Endothelial cell of umbilical vein (primary cell): Measurements from ENCODE around the gene SPAG9. TPM values are rescaled to one million over a fixed set of nuclear protein-coding genes. Genes with fewer than 3 reads are reported as not detected.

ENCODE experiments used
- BruUV-seq: library from RNA; stranded (reverse); fragments of 400-500 nt; replicated peaks from 2 replicates; lab custom pipeline; 2021; lab: Mats Ljungman, UMichigan
- CTCF ChIA-PET: fragments of 300-600, 350-600 bp; sonication (Branson Sonifier 250); formaldehyde crosslinking; loops from one replicate; lab custom pipeline; 2021; ENCODE audit warnings: antibody characterized with exemption, inconsistent platforms; lab: Charles Lee
- POLR2A ChIA-PET: fragments of 300-600, 350-600 bp; sonication (Branson Sonifier 250); formaldehyde crosslinking; loops from one replicate; lab custom pipeline; 2021; ENCODE audit warnings: antibody characterized with exemption, inconsistent platforms; lab: Charles Lee
- DNase-seq: peaks from one replicate; pipeline ENCODE4 v3.0.0-alpha.2; 2011; ENCODE audit warnings: low read depth, low spot score
- FAIRE-seq: peaks from 2 replicates; lab custom pipeline; 2011; peaks lifted over from hg19 to GRCh38; lab: Jason Lieb, UNC
- H2AFZ ChIP-seq: 2 replicates; pipeline ENCODE4 v1.6.0; 2012; ENCODE audit warnings: low read depth, low read length, control low read depth, inconsistent platforms
- H3K27ac ChIP-seq: 2 replicates; pipeline ENCODE4 v1.5.1; 2011; ENCODE audit warnings: low read depth, mild to moderate bottlenecking, control low read depth, low read length, moderate library complexity; ENCODE audit not compliant: insufficient read depth
- H3K27me3 ChIP-seq, 2 experiments: 2 replicates each; pipeline versions ENCODE4 v1.6.0 to v1.6.1; 2011; ENCODE audit warnings: low read length in 2 of 2, mixed read lengths in 1 of 2; ENCODE audit not compliant: control insufficient read depth in 2 of 2, insufficient read depth in 2 of 2
- H3K36me3 ChIP-seq, 2 experiments: 2 replicates in 1 of 2; 3 replicates in 1 of 2; pipeline ENCODE4 v1.5.1; 2011; ENCODE audit warnings: low read length in 2 of 2, mild to moderate bottlenecking in 1 of 2, moderate library complexity in 1 of 2; ENCODE audit not compliant: control insufficient read depth in 2 of 2, insufficient read depth in 2 of 2; ENCODE audit errors: extremely low read depth in 1 of 2
- H3K4me1 ChIP-seq: 3 replicates; pipeline ENCODE4 v1.5.1; 2011; ENCODE audit warnings: mild to moderate bottlenecking, low read length; ENCODE audit not compliant: control insufficient read depth, insufficient read depth; ENCODE audit errors: extremely low read depth
- H3K4me2 ChIP-seq: 2 replicates; pipeline ENCODE4 v1.6.1; 2011; ENCODE audit warnings: low read length, control low read depth, mixed read lengths; ENCODE audit not compliant: insufficient read depth
- H3K4me3 ChIP-seq, 3 experiments: fragments of 200-600 bp in 1 of 3; sonication (generic), shearing (Covaris generic) in 1 of 3; replicated peaks in 1 of 3; 2 replicates each; pipeline ENCODE4 v1.5.1; 2011 to 2016; ENCODE audit warnings: control low read depth in 3 of 3, low read length in 3 of 3, mild to moderate bottlenecking in 2 of 3, inconsistent platforms in 1 of 3, low read depth in 1 of 3, moderate library complexity in 1 of 3; ENCODE audit not compliant: insufficient read depth in 1 of 3
- H3K79me2 ChIP-seq: 2 replicates; pipeline ENCODE4 v1.6.0; 2012; ENCODE audit warnings: low read length, inconsistent platforms; ENCODE audit not compliant: control insufficient read depth, insufficient read depth
- H3K9ac ChIP-seq: replicated peaks from 2 replicates; pipeline ENCODE3; 2011; ENCODE audit warnings: low read length, control low read depth; ENCODE audit not compliant: insufficient read depth; ENCODE audit errors: extremely low read depth
- H3K9me1 ChIP-seq: replicated peaks from 3 replicates; pipeline ENCODE4 v1.6.0; 2011; ENCODE audit warnings: mild to moderate bottlenecking, low read length; ENCODE audit not compliant: control insufficient read depth, insufficient read depth; ENCODE audit errors: extremely low read depth
- H3K9me3 ChIP-seq: replicated peaks from 2 replicates; pipeline ENCODE4 v1.5.1; 2012; ENCODE audit warnings: low read length, inconsistent platforms; ENCODE audit not compliant: control insufficient read depth, insufficient read depth
- H4K20me1 ChIP-seq: replicated peaks from 2 replicates; pipeline ENCODE3; 2011; ENCODE audit warnings: mild to moderate bottlenecking, low read length; ENCODE audit not compliant: control insufficient read depth, insufficient read depth; ENCODE audit errors: extremely low read depth
- EZH2 ChIP-seq: IDR thresholded peaks from 2 replicates; pipeline ENCODE4 v1.6.1; 2012; ENCODE audit warnings: borderline replicate concordance, low read depth, mild to moderate bottlenecking, moderate library complexity, low read length, inconsistent platforms; ENCODE audit not compliant: severe bottlenecking
- FOS ChIP-seq: IDR thresholded peaks from 2 replicates; pipeline ENCODE4 v1.6.1; 2011; ENCODE audit warnings: mild to moderate bottlenecking, low read length, moderate library complexity, borderline replicate concordance; ENCODE audit not compliant: insufficient read depth
- GATA2 ChIP-seq: IDR thresholded peaks from 2 replicates; pipeline ENCODE4 v1.7.0; 2011; ENCODE audit warnings: low read depth, mild to moderate bottlenecking, moderate library complexity, mixed read lengths, low read length; ENCODE audit not compliant: insufficient read length, insufficient read depth
- JUN ChIP-seq: IDR thresholded peaks from 2 replicates; pipeline ENCODE4 v1.6.1; 2011; ENCODE audit warnings: borderline replicate concordance, low read depth; ENCODE audit not compliant: insufficient read length, insufficient read depth
- MAX ChIP-seq: IDR thresholded peaks from 2 replicates; pipeline ENCODE4 v1.6.1; 2011; ENCODE audit not compliant: insufficient read depth, insufficient read length
- MYC ChIP-seq: IDR thresholded peaks from one replicate; pipeline ENCODE4 v1.6.1; 2011; ENCODE audit warnings: mild to moderate bottlenecking, low read depth, low read length
- POLR2A ChIP-seq: IDR thresholded peaks from 2 replicates; pipeline ENCODE4 v1.6.1; 2012; ENCODE audit warnings: low read depth, mild to moderate bottlenecking, control low read depth, low read length
- POLR2AphosphoS5 ChIP-seq: IDR thresholded peaks from 2 replicates; pipeline ENCODE4 v1.6.1; 2012; ENCODE audit warnings: low read depth, mild to moderate bottlenecking, control low read depth, low read length, moderate library complexity; ENCODE audit not compliant: insufficient read depth
- dilution Hi-C: fragments of 300-500 bp; cut with MboI; formaldehyde crosslinking; loops from one replicate; pipeline ENCODE4 v1.15.0; 2019; ENCODE audit warnings: low sequenced_read_pairs; ENCODE audit not compliant: extremely low pct_ligation_motif_present
- intact Hi-C: fragments of 100-400 bp; cut with micrococcal nuclease; formaldehyde crosslinking; loops from one replicate; pipeline ENCODE4 v1.10.0; 2022
- polyA plus RNA-seq, 4 experiments: library from polyadenylated mRNA; depleted of rRNA in 3 of 4; stranded (reverse) in 3 of 4; unstranded in 1 of 4; fragments of >200 nt; gene quantifications; 2 replicates each; pipeline versions ENCODE4 v1.2.1 to v1.2.3, GENCODE V29; 2011 to 2012; ENCODE audit warnings: missing spikeins in 1 of 4
- total RNA-seq: library from RNA; stranded (reverse); gene quantifications from 2 replicates; pipeline ENCODE4 v1.2.3, GENCODE V29; 2021
- TF ChIP-seq, protein P1 (sequence below), 2 donors: IDR thresholded peaks; 1 replicate in 1 of 2; 2 replicates in 1 of 2; pipeline ENCODE4 v1.5.1; 2011; ENCODE audit warnings: low read length in 2 of 2, mild to moderate bottlenecking in 2 of 2, moderate library complexity in 2 of 2, control low read depth in 1 of 2, inconsistent platforms in 1 of 2, low read depth in 1 of 2; ENCODE audit not compliant: insufficient read depth in 1 of 2; ENCODE audit errors: extremely low read depth in 1 of 2

SPAG9 gene
- total and polyA plus RNA-seq, 2 donors (not counting 3 experiments of a cell fraction or from before 2014, with no cell fraction given) = 16.5 to 75.0 TPM

GRCh38 chr17:51032850-51033249, 87.8 kb downstream of the SPAG9 start:
- dilution Hi-C loops (no loop called here), intact Hi-C loops (no loop called here)
- no peaks in the 10 kb centered on the region for H3K9me1 ChIP-seq
- no peak overlapping the region for H3K9ac ChIP-seq
- CTCF ChIA-PET = interaction anchor here (1.1 to 2.1 kb wide), 2 partner anchors 15 to 24 kb away, joined by 3 to 7 read pairs; no protein-coding TSS in a partner anchor
- no peak overlapping the region for H3K27ac ChIP-seq
- peaks cover 3% of the 10 kb centered on the region for H3K4me1 ChIP-seq
- POLR2A ChIA-PET = interaction anchor here (0.6 kb wide), 1 partner anchor 12 kb away, joined by 3 read pairs; no protein-coding TSS in a partner anchor
- no peaks in the 10 kb centered on the region for H3K27me3 ChIP-seq
- H2AFZ ChIP-seq = no peak overlapping the region
- FAIRE-seq (no peak), DNase-seq (no peak)
- H3K4me2 ChIP-seq = no peak overlapping the region
- H3K36me3 ChIP-seq = no peaks in the 10 kb centered on the region
- TF ChIP-seq MYC = no peak
- no peak for TF ChIP-seq FOS
- no peak for TF ChIP-seq GATA2
- TF ChIP-seq JUN = no peak
- no peak for TF ChIP-seq EZH2
- no peak for TF ChIP-seq POLR2A
- TF ChIP-seq, protein P1, sequence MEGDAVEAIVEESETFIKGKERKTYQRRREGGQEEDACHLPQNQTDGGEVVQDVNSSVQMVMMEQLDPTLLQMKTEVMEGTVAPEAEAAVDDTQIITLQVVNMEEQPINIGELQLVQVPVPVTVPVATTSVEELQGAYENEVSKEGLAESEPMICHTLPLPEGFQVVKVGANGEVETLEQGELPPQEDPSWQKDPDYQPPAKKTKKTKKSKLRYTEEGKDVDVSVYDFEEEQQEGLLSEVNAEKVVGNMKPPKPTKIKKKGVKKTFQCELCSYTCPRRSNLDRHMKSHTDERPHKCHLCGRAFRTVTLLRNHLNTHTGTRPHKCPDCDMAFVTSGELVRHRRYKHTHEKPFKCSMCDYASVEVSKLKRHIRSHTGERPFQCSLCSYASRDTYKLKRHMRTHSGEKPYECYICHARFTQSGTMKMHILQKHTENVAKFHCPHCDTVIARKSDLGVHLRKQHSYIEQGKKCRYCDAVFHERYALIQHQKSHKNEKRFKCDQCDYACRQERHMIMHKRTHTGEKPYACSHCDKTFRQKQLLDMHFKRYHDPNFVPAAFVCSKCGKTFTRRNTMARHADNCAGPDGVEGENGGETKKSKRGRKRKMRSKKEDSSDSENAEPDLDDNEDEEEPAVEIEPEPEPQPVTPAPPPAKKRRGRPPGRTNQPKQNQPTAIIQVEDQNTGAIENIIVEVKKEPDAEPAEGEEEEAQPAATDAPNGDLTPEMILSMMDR (IDR thresholded peaks at IDR 0.05; ENCODE audit: extremely low read depth in 1 of 2, insufficient read depth in 1 of 2, low read depth in 1 of 2, low read length in 2 of 2) = no peak
- no peak for TF ChIP-seq MAX
- TF ChIP-seq POLR2AphosphoS5 = no peak
- H3K79me2 ChIP-seq = no peaks in the 10 kb centered on the region
- no peak overlapping the region for H3K4me3 ChIP-seq
- H4K20me1 ChIP-seq = no peaks in the 10 kb centered on the region
- no TSS peak for BruUV-seq
- no peaks in the 10 kb centered on the region for H3K9me3 ChIP-seq
